ENCODE measurements around the gene PRELP.
"Not testable (repeated sequence)": the region's sequence is repeated elsewhere in the genome, so short reads cannot be mapped to it uniquely, and the experiment has no call there.

Gene PRELP

GRCh38 chr1:203444171-203444576 lies 31.4 kb upstream of the PRELP start:
- in situ Hi-C loops (cut with MboI; ENCODE audit: low sequenced_read_pairs, unreplicated experiment): no loop called here
- DNase-seq (ENCODE audit: low spot score): no peak
- no peak for TF ChIP-seq CTCF (IDR thresholded peaks at IDR 0.05; ENCODE audit: borderline replicate concordance, control extremely low read depth, extremely low read depth, insufficient read depth, missing control alignments)

- TF ChIP-seq CTCF (IDR thresholded peaks at IDR 0.05; ENCODE audit: borderline replicate concordance, control extremely low read depth, extremely low read depth, insufficient read depth, missing control alignments): no peak
- in situ Hi-C loops (cut with MboI; ENCODE audit: low sequenced_read_pairs, unreplicated experiment): no loop called here
- no peak for DNase-seq (ENCODE audit: low spot score)
Measured at GRCh38 chr1:203447151-203447550, 28.5 kb upstream of the PRELP start.

GRCh38 chr1:203447598-203447997 lies 28.0 kb upstream of the PRELP start:
- in situ Hi-C loops (cut with MboI; ENCODE audit: low sequenced_read_pairs, unreplicated experiment); DNase-seq (ENCODE audit: low spot score): not testable (repeated sequence)

GRCh38 chr1:203448521-203449061 lies 27.0 kb upstream of the PRELP start:
- in situ Hi-C loops (cut with MboI; ENCODE audit: low sequenced_read_pairs, unreplicated experiment): no loop called here
- TF ChIP-seq CTCF (IDR thresholded peaks at IDR 0.05; ENCODE audit: borderline replicate concordance, control extremely low read depth, extremely low read depth, insufficient read depth, missing control alignments): no peak
- no peak for DNase-seq (ENCODE audit: low spot score)

GRCh38 chr1:203450001-203450400 lies 25.6 kb upstream of the PRELP start:
- in situ Hi-C loops (cut with MboI; ENCODE audit: low sequenced_read_pairs, unreplicated experiment): no loop called here
- DNase-seq (ENCODE audit: low spot score): no peak
- TF ChIP-seq CTCF (IDR thresholded peaks at IDR 0.05; ENCODE audit: borderline replicate concordance, control extremely low read depth, extremely low read depth, insufficient read depth, missing control alignments): no peak

- in situ Hi-C loops (cut with MboI; ENCODE audit: low sequenced_read_pairs, unreplicated experiment): no loop called here
- no peak for DNase-seq (ENCODE audit: low spot score)
- no peak for TF ChIP-seq CTCF (IDR thresholded peaks at IDR 0.05; ENCODE audit: borderline replicate concordance, control extremely low read depth, extremely low read depth, insufficient read depth, missing control alignments)
Measured at GRCh38 chr1:203450479-203451149, 25.0 kb upstream of the PRELP start.
